T-cell (primary cell): ENCODE data around the gene SOX18. TPM values are rescaled to one million over a fixed set of nuclear protein-coding genes. Genes with fewer than 3 reads are reported as not detected.
A peak's percentile ranks its signal among the peaks of the same experiment; 100 is the strongest.

Experiments
- ATAC-seq, 4 experiments: fragments of 200-7000 bp in 3 of 4; fragments of 150-1000 bp in 1 of 4; cut with Tn5 transposase; replicated peaks in 1 of 4; 1 replicate in 3 of 4; 2 replicates in 1 of 4; pipeline ENCODE4 v1.10.0; 2021; ENCODE audit warnings: moderate library complexity in 3 of 4, mild to moderate bottlenecking in 2 of 4, moderate number of reproducible peaks in 1 of 4
- CTCF ChIA-PET, 2 donors: fragments of 300-600 bp; sonication (Branson Sonifier 250); formaldehyde crosslinking; loops; one replicate each; lab custom pipeline; 2022; ENCODE audit warnings: antibody characterized with exemption in 2 of 2; lab: Charles Lee
- POLR2A ChIA-PET, 2 donors: fragments of 300-600 bp; sonication (Branson Sonifier 250); formaldehyde crosslinking; loops; one replicate each; lab custom pipeline; 2022; ENCODE audit warnings: antibody characterized with exemption in 2 of 2; lab: Charles Lee
- DNase-seq, 35 experiments: peaks; one replicate each; pipeline versions ENCODE4 v3.0.0 to v3.0.0-alpha.2; 2013 to 2023
- H3K27ac ChIP-seq: one replicate; pipeline ENCODE4 v1.5.1; 2013; ENCODE audit warnings: low read length
- H3K27me3 ChIP-seq, 2 experiments: replicated peaks in 1 of 2; 1 replicate in 1 of 2; 2 replicates in 1 of 2; pipeline versions ENCODE4 v1.6.1 to v1.7.0; 2013; ENCODE audit warnings: low read length in 1 of 2, mixed read lengths in 1 of 2; ENCODE audit not compliant: control insufficient read depth in 2 of 2, insufficient read depth in 2 of 2; ENCODE audit errors: extremely low read depth in 1 of 2
- H3K36me3 ChIP-seq, 2 donors: 1 replicate in 1 of 2; 2 replicates in 1 of 2; pipeline versions ENCODE4 v1.6.1 to v1.7.0; 2013; ENCODE audit warnings: low read length in 1 of 2; ENCODE audit not compliant: control insufficient read depth in 2 of 2, insufficient read depth in 1 of 2; ENCODE audit errors: extremely low read depth in 1 of 2
- H3K4me1 ChIP-seq, 2 experiments: 1 replicate in 1 of 2; 2 replicates in 1 of 2; pipeline versions ENCODE4 v1.6.1 to v1.7.0; 2013; ENCODE audit warnings: low read length in 2 of 2, mixed read lengths in 1 of 2; ENCODE audit not compliant: insufficient read depth in 2 of 2, control insufficient read depth in 1 of 2; ENCODE audit errors: extremely low read depth in 1 of 2
- H3K4me3 ChIP-seq, 2 donors: 1 replicate in 1 of 2; 2 replicates in 1 of 2; pipeline versions ENCODE4 v1.5.1 to v1.7.0; 2013; ENCODE audit warnings: mild to moderate bottlenecking in 2 of 2, low read length in 1 of 2, moderate library complexity in 1 of 2; ENCODE audit not compliant: control insufficient read depth in 1 of 2; ENCODE audit errors: extremely low read depth in 1 of 2
- H3K9me3 ChIP-seq: 2 replicates; pipeline ENCODE4 v1.7.0; 2013
- H3K27ac Mint-ChIP-seq, 2 donors: one replicate each; pipeline ENCODE4 v1.8.0; 2020 to 2021; ENCODE audit warnings: mild to moderate bottlenecking in 2 of 2, mixed read lengths in 2 of 2
- H3K27me3 Mint-ChIP-seq, 2 donors: one replicate each; pipeline ENCODE4 v1.8.0; 2021 to 2022; ENCODE audit warnings: mixed read lengths in 2 of 2
- H3K36me3 Mint-ChIP-seq: one replicate; pipeline ENCODE4 v1.8.0; 2021; ENCODE audit warnings: mixed read lengths
- H3K4me1 Mint-ChIP-seq, 3 donors: one replicate each; pipeline ENCODE4 v1.8.0; 2020 to 2022; ENCODE audit warnings: mixed read lengths in 3 of 3, mild to moderate bottlenecking in 1 of 3
- H3K4me3 Mint-ChIP-seq, 3 donors: one replicate each; pipeline ENCODE4 v1.8.0; 2020 to 2022; ENCODE audit warnings: mild to moderate bottlenecking in 3 of 3, mixed read lengths in 3 of 3, moderate library complexity in 3 of 3
- H3K9me3 Mint-ChIP-seq, 3 donors: one replicate each; pipeline ENCODE4 v1.8.0; 2020 to 2022; ENCODE audit warnings: mixed read lengths in 3 of 3
- WGBS: methylation state at CpG from one replicate; pipeline ENCODE4 v1.1.5; 2013; ENCODE audit warnings: missing lambda C conversion rate; ENCODE audit not compliant: insufficient coverage; 5-methylcytosine and 5-hydroxymethylcytosine counted together
- total RNA-seq, 35 experiments: library from RNA in 6 of 35; stranded (reverse) in 6 of 35; fragments of 120-200 nt in 1 of 35; gene quantifications; one replicate each; pipeline versions ENCODE4 v1.2.1 to v1.2.4 and lab custom pipeline; 2013 to 2026

Gene SOX18
- total RNA-seq, 5 donors from 2014 or later (not counting 1 experiment from before 2014, with no cell fraction given): 0.35 to 0.56 (median 0.44) TPM; not detected in 2

DNA sequence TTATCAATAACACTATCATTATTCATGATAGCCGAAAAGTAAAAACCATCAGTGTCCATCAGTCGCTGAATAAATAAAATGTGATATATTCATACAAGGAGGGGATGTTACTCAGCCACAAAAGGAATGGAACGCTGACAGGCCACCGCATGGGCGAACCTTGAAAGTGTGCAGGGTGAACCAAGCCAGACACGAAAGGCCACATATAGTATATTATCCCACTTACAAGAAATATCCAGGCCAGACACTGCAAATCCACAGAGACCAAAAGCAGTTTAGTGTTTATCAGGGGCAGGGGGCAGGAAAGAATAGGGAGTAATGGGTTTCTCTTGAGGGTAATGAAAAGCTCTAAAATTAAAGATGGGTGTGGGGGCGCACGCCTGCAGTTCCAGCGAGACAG is 5.7 kb downstream of the SOX18 start:
- peaks cover 24 to 47% of the 10 kb centered on the region in 2 experiments for H3K4me1 ChIP-seq
- peak overlapping the region; percentile 46 to 73 (median 61) for H3K4me3 Mint-ChIP-seq
- WGBS: no CpG with 5 or more reads among the region's 9 CpGs
- H3K27ac Mint-ChIP-seq: peak overlapping the region; percentile 68 to 91
- peaks cover 6 to 20% of the 10 kb centered on the region in 2 donors for H3K27me3 Mint-ChIP-seq
- H3K27me3 ChIP-seq: peaks cover 0 to 54% of the 10 kb centered on the region in 2 experiments
- H3K9me3 Mint-ChIP-seq: no peaks in the 10 kb centered on the region
- H3K36me3 Mint-ChIP-seq: no peaks in the 10 kb centered on the region
- no peak overlapping the region for H3K27ac ChIP-seq
- H3K4me3 ChIP-seq: no peak overlapping the region
- H3K36me3 ChIP-seq: no peaks in the 10 kb centered on the region
- no peaks in the 10 kb centered on the region for H3K9me3 ChIP-seq
- CTCF ChIA-PET: interaction anchor here in 1 of 2 donors (0.7 kb wide), 1 partner anchor 1250 kb away, joined by 4 read pairs; no protein-coding TSS in a partner anchor
- ATAC-seq (no peak), DNase-seq (no peak)
- POLR2A ChIA-PET: interaction anchor here (0.6 kb wide), 2 partner anchors 25 to 467 kb away, joined by 3 to 4 read pairs; no protein-coding TSS in a partner anchor
- peaks cover 39 to 59% (median 57%) of the 10 kb centered on the region in 3 donors for H3K4me1 Mint-ChIP-seq

DNA sequence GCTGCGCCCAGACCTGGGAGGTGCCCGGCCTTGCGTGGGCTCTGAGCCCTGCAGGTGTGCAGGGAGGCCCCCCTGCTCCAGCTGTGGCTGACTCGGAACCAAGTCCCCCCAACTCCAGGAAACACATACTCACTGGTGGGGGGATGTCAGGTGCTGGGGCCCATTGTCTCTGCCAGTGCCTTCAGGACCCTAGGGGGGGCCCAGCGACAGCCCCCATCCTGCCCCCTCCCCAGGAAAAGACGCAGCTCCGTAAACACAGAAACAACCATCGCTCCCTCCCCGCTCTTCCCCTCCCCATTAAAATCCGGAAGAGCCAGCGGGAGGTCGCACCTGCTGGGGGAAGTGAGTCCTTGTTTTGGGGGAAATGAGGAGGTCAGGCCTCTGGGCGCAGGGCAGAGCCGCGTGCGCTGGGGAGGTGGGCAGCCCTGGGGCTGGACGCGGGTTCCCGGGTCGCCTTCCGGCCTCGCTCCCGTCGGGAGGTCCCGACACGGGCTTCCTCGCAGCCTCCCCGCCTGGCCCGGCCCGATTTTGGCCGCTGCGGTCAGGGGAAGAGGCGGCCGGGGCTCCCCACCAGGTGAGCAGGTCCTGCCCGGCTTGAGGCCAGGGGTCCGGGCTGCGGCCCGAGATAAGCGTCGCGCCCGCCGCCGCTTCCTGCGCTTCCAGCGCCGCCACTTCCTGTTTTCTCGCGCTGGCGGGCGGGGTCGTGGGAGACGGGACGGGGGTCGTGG is 7.2 kb downstream of the SOX18 start:
- Mint-ChIP-seq H3K27ac (peak overlapping the region; percentile 90 to 93), H3K4me3 (peak overlapping the region; percentile 75 to 81 (median 79)), H3K4me1 (peaks cover 46 to 62% (median 58%) of the 10 kb centered on the region in 3 donors), H3K27me3 (peaks cover 6 to 15% of the 10 kb centered on the region in 2 donors), H3K36me3 (no peaks in the 10 kb centered on the region), H3K9me3 (no peaks in the 10 kb centered on the region)
- ChIA-PET CTCF (no interaction called here), POLR2A (no interaction called here)
- ATAC-seq: no peak
- peaks cover 18 to 53% of the 10 kb centered on the region in 2 experiments for H3K4me1 ChIP-seq
- under 1% methylated on average over 25 of the region's 55 CpGs for WGBS
- no peaks in the 10 kb centered on the region for H3K9me3 ChIP-seq
- peaks cover 0 to 50% of the 10 kb centered on the region in 2 experiments for H3K27me3 ChIP-seq
- peak overlapping the region; percentile 66 to 74 for H3K4me3 ChIP-seq
- no peaks in the 10 kb centered on the region for H3K36me3 ChIP-seq
- peak in 2 of 35 experiments; percentile 40 to 56 for DNase-seq
- peak overlapping the region; percentile 63 for H3K27ac ChIP-seq

GRCh38 chr20:64041781-64042053 is 7.7 kb downstream of the SOX18 start:
- peak overlapping the region; percentile 66 to 74 for H3K4me3 ChIP-seq
- ATAC-seq (no peak), DNase-seq (no peak)
- H3K27me3 Mint-ChIP-seq: peaks cover 5 to 10% of the 10 kb centered on the region in 2 donors
- no peaks in the 10 kb centered on the region for H3K36me3 Mint-ChIP-seq
- ChIA-PET CTCF (no interaction called here), POLR2A (no interaction called here)
- H3K27ac Mint-ChIP-seq: peak overlapping the region; percentile 90 to 93
- no peaks in the 10 kb centered on the region for H3K36me3 ChIP-seq
- WGBS: 45% methylated on average over 5 of the region's 11 CpGs
- peaks cover 0 to 46% of the 10 kb centered on the region in 2 experiments for H3K27me3 ChIP-seq
- no peaks in the 10 kb centered on the region for H3K9me3 ChIP-seq
- H3K9me3 Mint-ChIP-seq: no peaks in the 10 kb centered on the region
- H3K27ac ChIP-seq: peak overlapping the region; percentile 63
- H3K4me3 Mint-ChIP-seq: peak overlapping the region; percentile 75 to 81 (median 79)
- H3K4me1 ChIP-seq: peaks cover 18 to 58% of the 10 kb centered on the region in 2 experiments
- H3K4me1 Mint-ChIP-seq: peaks cover 51 to 66% (median 58%) of the 10 kb centered on the region in 3 donors

GRCh38 chr20:64041040-64041780 is 8.2 kb downstream of the SOX18 start:
- DNase-seq: no peak
- CTCF ChIA-PET: no interaction called here
- no peaks in the 10 kb centered on the region for H3K9me3 ChIP-seq
- peak overlapping the region in 1 of 2 donors; percentile 66 for H3K4me3 ChIP-seq
- Mint-ChIP-seq H3K27me3 (peaks cover under 1 to 5% of the 10 kb centered on the region in 2 donors), H3K4me3 (peak overlapping the region; percentile 75 to 81 (median 79)), H3K4me1 (peaks cover 53 to 67% (median 53%) of the 10 kb centered on the region in 3 donors), H3K27ac (peak overlapping the region; percentile 90 to 93), H3K9me3 (no peaks in the 10 kb centered on the region), H3K36me3 (no peaks in the 10 kb centered on the region)
- peaks cover 0 to 42% of the 10 kb centered on the region in 2 experiments for H3K27me3 ChIP-seq
- 89% methylated on average over 12 of the region's 15 CpGs for WGBS
- H3K36me3 ChIP-seq: no peaks in the 10 kb centered on the region
- no peak overlapping the region for H3K27ac ChIP-seq
- no peak for ATAC-seq
- peaks cover 18 to 63% of the 10 kb centered on the region in 2 experiments for H3K4me1 ChIP-seq
- POLR2A ChIA-PET: no interaction called here

DNA sequence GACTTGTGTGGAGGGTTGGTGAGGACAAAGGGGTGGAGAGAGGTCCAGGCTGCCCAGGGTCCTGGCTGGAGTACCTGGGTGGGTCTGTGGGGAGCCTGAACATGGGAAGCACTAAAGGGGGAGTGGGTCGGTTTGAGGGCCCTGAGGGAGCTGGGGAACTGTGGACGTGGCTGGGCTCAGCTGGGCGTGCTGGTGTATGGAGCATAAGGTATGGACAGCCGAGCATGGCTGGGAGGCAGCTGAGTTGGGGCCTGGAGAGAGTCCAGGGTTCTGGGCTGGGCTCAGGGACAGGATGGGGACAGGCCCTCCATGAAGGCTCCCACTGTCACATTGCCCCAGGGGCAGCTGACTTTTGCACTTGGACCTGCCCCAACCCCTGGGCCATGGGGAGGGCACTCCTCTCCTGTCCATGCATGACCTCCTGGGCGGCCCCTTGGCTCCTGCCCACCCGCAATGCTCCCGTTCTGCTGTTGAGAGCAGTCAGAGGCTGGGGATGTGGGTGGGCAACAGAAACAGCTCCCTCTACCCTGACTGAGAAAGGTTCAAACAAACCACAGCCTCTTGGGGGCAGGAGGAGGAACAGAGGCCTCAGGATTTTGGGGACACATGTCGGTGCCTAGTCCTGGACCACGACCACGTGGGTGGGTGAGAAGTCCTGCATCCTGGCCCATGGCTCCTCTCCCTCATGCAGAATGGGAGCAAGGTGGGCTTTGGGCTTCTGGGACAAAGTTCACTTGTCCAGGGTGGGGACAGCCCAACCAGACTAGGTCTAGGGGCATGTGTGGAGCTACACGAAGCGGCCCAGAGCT is 9.0 kb downstream of the SOX18 start:
- peaks cover 18 to 68% of the 10 kb centered on the region in 2 experiments for H3K4me1 ChIP-seq
- H3K9me3 ChIP-seq: no peaks in the 10 kb centered on the region
- H3K9me3 Mint-ChIP-seq: no peaks in the 10 kb centered on the region
- no peaks in the 10 kb centered on the region for H3K36me3 Mint-ChIP-seq
- WGBS: 66% methylated on average over 9 of the region's 12 CpGs
- peak overlapping the region; percentile 87 to 89 for H3K27ac Mint-ChIP-seq
- H3K27ac ChIP-seq: no peak overlapping the region
- POLR2A ChIA-PET: interaction anchor here in 1 of 2 donors (0.5 kb wide), 1 partner anchor 38 kb away, joined by 7 read pairs; no protein-coding TSS in a partner anchor
- peaks cover 0 to 2% of the 10 kb centered on the region in 2 donors for H3K36me3 ChIP-seq
- H3K27me3 ChIP-seq: peaks cover 0 to 34% of the 10 kb centered on the region in 2 experiments
- peak overlapping the region; percentile 62 to 81 (median 79) for H3K4me3 Mint-ChIP-seq
- peaks cover 47 to 66% (median 52%) of the 10 kb centered on the region in 3 donors for H3K4me1 Mint-ChIP-seq
- CTCF ChIA-PET: no interaction called here
- no peak for ATAC-seq
- H3K4me3 ChIP-seq: no peak overlapping the region
- H3K27me3 Mint-ChIP-seq: no peaks in the 10 kb centered on the region
- DNase-seq: no peak
